Activated CD4-positive, alpha-beta T cell treated with anti-CD3 and anti-CD28 coated beads for 4 hours (primary cell): Measurements from ENCODE around the gene CARMIL1.

Source experiments
- DNase-seq, 2 donors: peaks; one replicate each; pipeline ENCODE4 v3.0.0-alpha.2; 2020

The CARMIL1 gene

GRCh38 chr6:25450469-25451198 lies 171.5 kb downstream of the CARMIL1 start:
- DNase-seq = no peak

GRCh38 chr6:25452031-25452430 lies 172.9 kb downstream of the CARMIL1 start:
- DNase-seq = no peak

- no peak for DNase-seq
Observed at GRCh38 chr6:25453288-25453687, 174.1 kb downstream of the CARMIL1 start.

- DNase-seq = no peak
Observed at GRCh38 chr6:25454136-25454535, 175.0 kb downstream of the CARMIL1 start.

DNA sequence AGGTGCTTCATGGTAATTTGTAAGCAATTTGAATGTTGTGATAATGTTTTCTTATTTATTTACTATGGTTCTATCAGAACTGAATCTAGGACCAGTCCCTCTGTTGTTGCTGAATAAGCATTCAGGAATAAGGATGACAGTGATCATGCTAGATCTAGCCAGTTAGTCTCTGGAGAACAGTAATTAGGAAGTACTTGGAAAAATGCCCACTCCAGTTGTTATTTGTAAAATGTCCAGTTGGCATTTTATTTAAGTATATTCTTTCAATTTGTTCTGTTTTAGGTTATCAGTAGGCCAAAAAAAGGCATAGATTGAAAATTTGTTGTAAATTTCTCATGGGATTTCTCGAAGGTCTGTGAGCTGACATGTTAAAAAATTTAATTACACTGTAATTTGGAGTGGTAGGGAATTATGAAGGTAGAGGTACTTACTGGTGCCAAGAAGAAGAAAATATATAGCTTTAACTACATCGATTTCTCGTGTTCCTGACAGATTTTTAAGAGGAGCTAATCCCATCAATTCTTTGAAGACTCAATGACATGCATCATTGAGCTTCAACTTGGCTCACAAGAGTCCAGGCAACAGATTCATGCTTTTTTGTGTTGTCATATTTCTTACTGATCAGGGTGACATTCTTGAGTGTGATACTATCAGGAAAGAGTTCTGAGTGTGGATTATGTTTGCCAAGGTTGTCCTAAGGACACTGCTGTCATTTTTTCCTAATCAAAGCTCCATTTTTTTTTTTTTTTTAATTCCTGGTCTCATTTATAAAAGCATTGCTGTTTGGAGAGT lies 177.3 kb downstream of the CARMIL1 start:
- DNase-seq = no peak

- no peak for DNase-seq
Observed at GRCh38 chr6:25457516-25457915, 178.3 kb downstream of the CARMIL1 start.

GRCh38 chr6:25458485-25458884 lies 179.3 kb downstream of the CARMIL1 start:
- DNase-seq = no peak

DNA sequence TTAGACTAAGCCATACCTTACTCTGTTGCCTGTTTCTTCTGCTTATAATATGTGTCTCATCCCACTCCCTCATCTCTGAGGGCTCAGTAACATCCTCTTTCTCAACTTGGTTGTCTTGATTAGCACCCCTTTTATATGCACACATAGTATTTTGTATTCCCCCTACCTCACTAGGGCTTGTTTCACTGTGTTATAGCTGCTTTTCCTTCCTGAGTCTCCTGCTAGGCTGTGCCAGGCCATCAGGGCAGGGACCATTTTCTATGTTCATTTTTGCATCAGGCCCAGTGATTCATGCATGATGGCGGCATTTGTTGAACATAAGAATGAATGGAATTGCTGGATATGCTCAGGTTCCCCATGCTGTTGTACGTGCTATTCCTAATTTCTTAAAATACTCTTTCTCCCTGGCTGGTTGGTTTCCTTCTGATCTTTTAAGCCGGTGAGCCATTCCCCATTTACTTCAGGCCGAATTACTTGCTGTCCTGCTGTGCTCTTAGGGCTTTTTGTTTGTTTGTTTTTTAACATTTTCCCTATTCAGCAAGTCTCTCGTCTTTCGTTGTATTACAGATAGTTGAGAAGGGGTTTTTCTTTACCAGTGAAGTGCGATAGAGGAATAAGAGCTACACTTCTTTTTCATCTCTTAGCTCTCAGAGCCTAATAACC lies 183.2 kb downstream of the CARMIL1 start:
- DNase-seq = no peak

- no peak for DNase-seq
Observed at GRCh38 chr6:25463441-25463840, 184.3 kb downstream of the CARMIL1 start.

DNA sequence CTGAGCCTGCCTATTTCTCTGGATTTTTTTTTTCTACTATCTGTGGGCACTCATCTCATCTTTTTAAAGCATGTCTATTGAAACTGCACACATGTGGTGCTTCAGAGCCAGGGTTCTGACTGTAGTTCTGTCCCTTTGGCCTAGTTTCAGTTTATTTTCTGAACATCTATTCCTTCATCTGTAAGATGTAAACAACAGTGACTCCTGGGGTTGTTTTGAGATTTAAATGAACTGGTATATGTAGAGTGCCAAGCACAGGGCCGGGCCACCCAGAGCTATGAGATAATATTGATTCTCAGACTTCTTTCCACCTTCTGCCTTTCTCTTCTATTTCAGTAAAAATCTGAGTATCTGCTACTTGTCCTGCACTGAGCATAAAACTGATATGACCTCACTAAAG lies 185.1 kb downstream of the CARMIL1 start:
- DNase-seq = no peak

GRCh38 chr6:25465941-25466340 lies 186.8 kb downstream of the CARMIL1 start:
- DNase-seq = no peak

DNA sequence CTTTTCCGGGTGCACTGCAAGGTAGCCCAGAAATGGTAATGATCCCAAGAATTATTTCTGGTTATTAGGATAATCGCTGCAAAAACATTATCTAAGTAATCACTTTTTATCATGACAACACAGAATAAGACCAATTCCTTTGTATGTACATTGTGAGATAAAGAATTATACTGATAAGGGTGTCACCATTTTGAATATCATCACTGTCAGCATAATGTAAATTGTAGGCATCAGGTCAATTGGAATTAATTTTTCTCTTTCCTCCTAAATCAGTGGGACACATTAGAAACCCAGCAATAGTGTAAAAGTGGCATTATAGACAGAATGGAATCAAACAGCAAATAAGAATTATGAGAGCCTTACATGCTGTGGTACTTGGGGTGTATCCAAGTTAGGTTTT lies 189.7 kb downstream of the CARMIL1 start:
- DNase-seq = no peak

GRCh38 chr6:25469797-25470388 lies 190.7 kb downstream of the CARMIL1 start:
- no peak for DNase-seq

- DNase-seq = no peak
Observed at GRCh38 chr6:25472306-25472705, 193.1 kb downstream of the CARMIL1 start.

GRCh38 chr6:25472906-25473305 lies 193.7 kb downstream of the CARMIL1 start:
- no peak for DNase-seq

- DNase-seq = no peak
Observed at GRCh38 chr6:25473447-25473846, 194.3 kb downstream of the CARMIL1 start.

GRCh38 chr6:25476126-25476525 lies 197.0 kb downstream of the CARMIL1 start:
- DNase-seq = no peak

GRCh38 chr6:25477006-25477590 lies 197.9 kb downstream of the CARMIL1 start:
- DNase-seq = no peak

GRCh38 chr6:25478973-25479372 lies 199.8 kb downstream of the CARMIL1 start:
- no peak for DNase-seq

DNA sequence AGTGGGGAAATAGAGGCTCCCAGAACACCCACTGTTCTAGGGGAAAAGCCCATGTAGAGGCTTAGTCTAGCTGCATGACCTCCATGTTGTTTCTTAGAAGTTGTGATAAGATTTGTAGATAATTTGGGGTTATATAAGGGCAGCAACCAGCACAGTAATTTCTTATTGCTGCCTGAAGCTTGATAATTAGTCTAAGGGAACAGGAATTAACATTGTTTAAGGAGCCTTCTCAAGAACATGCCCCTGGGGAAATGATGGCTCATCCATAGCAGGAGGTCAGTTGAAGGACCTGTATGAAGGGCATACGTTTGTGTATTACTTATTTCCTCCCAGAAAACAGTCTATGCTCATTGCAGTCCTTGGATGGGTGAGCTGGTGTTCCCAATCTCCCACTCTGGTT lies 202.1 kb downstream of the CARMIL1 start:
- DNase-seq = no peak

DNA sequence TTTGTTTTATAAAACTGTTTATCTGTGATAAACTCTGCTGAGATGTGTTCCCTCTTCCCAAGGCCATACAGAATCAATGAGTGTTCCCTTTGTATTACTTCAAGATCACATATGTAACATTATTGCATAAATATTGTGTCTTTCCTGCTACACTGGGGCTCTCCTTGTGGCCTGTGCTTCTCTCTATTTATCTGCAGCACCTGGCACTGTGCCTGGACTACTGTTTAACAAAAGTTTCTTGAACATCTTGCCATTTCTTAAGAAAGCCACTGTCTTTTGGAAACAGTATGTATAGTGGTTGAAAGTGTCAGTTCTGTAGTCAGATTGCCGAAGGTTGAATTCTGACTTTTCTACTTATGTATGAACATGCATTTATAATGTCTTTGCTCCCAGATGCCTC lies 203.8 kb downstream of the CARMIL1 start:
- no peak for DNase-seq

GRCh38 chr6:25483943-25484342 lies 204.8 kb downstream of the CARMIL1 start:
- DNase-seq = no peak

GRCh38 chr6:25484900-25485299 lies 205.7 kb downstream of the CARMIL1 start:
- DNase-seq = no peak
